DND-41 (cell line): ENCODE measurements around the gene NR1D2.

ENCODE experiments used
- ATAC-seq: fragments of 200-7000 bp; cut with Tn5 transposase; 3 replicates; pipeline ENCODE4 v1.9.1; 2021; ENCODE audit warnings: low read depth; ENCODE audit not compliant: insufficient read depth
- DNase-seq: peaks from one replicate; pipeline ENCODE4 v3.0.0-alpha.2; 2020
- H2AFZ ChIP-seq: 2 replicates; pipeline ENCODE4 v1.6.0; 2012; ENCODE audit warnings: low read depth, low read length
- H3K27ac ChIP-seq: 2 replicates; pipeline ENCODE4 v1.5.1; 2012; ENCODE audit warnings: low read length, inconsistent platforms
- H3K27me3 ChIP-seq: fragments of 200-600 bp; sonication (generic); 2 replicates; pipeline ENCODE4 v1.6.0; 2012; ENCODE audit warnings: low read length, mild to moderate bottlenecking, inconsistent platforms; ENCODE audit not compliant: insufficient read depth, poor library complexity
- H3K36me3 ChIP-seq: 2 replicates; pipeline ENCODE4 v1.5.1; 2012; ENCODE audit warnings: low read length, inconsistent platforms; ENCODE audit not compliant: insufficient read depth
- H3K4me1 ChIP-seq: 2 replicates; pipeline ENCODE4 v1.5.1; 2012; ENCODE audit warnings: mild to moderate bottlenecking, low read length; ENCODE audit not compliant: insufficient read depth
- H3K4me2 ChIP-seq: 2 replicates; pipeline ENCODE4 v1.6.0; 2012; ENCODE audit warnings: mild to moderate bottlenecking, moderate library complexity, low read length, inconsistent platforms; ENCODE audit not compliant: insufficient read depth
- H3K4me3 ChIP-seq, 2 experiments: fragments of 200-600 bp in 1 of 2; shearing (Covaris generic) in 1 of 2; 2 replicates each; pipeline ENCODE4 v1.5.1; 2012 to 2016; ENCODE audit warnings: inconsistent platforms in 2 of 2, low read length in 2 of 2, mild to moderate bottlenecking in 2 of 2, low read depth in 1 of 2, moderate library complexity in 1 of 2
- H3K79me2 ChIP-seq: 2 replicates; pipeline ENCODE4 v1.6.0; 2012; ENCODE audit warnings: low read length, inconsistent platforms; ENCODE audit not compliant: insufficient read depth
- H3K9ac ChIP-seq: 2 replicates; pipeline ENCODE4 v1.6.0; 2012; ENCODE audit warnings: low read depth, mild to moderate bottlenecking, inconsistent platforms, low read length, moderate library complexity
- H3K9me3 ChIP-seq: 2 replicates; pipeline ENCODE4 v1.5.1; 2012; ENCODE audit warnings: low read length, moderate library complexity, mild to moderate bottlenecking, inconsistent platforms; ENCODE audit not compliant: insufficient read depth, severe bottlenecking
- H4K20me1 ChIP-seq: 2 replicates; pipeline ENCODE4 v1.6.0; 2012; ENCODE audit warnings: low read length; ENCODE audit not compliant: insufficient read depth
- CTCF ChIP-seq: IDR thresholded peaks from 2 replicates; pipeline ENCODE4 v1.5.1; 2012; ENCODE audit warnings: borderline replicate concordance, low read length, moderate library complexity, mild to moderate bottlenecking; ENCODE audit not compliant: poor library complexity, severe bottlenecking; ENCODE audit errors: extremely low read depth
- EZH2 ChIP-seq: IDR thresholded peaks from 3 replicates; pipeline ENCODE4 v1.6.1; 2012; ENCODE audit warnings: borderline replicate concordance, low read depth, mild to moderate bottlenecking, moderate library complexity, low read length, inconsistent platforms; ENCODE audit not compliant: severe bottlenecking

The NR1D2 gene

GRCh38 chr3:23945663-23945912 lies 502 bp downstream of the NR1D2 start:
- Histone ChIP-seq H3K4me3 (peak overlapping the region in 1 of 2 experiments; percentile 92; a peak in 2 of 4 replicates), H3K36me3 (no peaks in the 10 kb centered on the region), H3K4me1 (peaks cover 29% of the 10 kb centered on the region), H3K4me2 (peak overlapping the region; percentile 85), H3K9ac (peak overlapping the region; percentile 71), H3K79me2 (peaks cover 18% of the 10 kb centered on the region; the same call in 1 of the 2 replicates), H4K20me1 (peaks cover 36% of the 10 kb centered on the region), H3K27me3 (peaks cover 23% of the 10 kb centered on the region), H3K27ac (no peak overlapping the region), H2AFZ (no peak overlapping the region), H3K9me3 (no peaks in the 10 kb centered on the region)
- DNase-seq (no peak), ATAC-seq (no peak)
- TF ChIP-seq EZH2 (no peak), CTCF (no peak)

- Histone ChIP-seq H3K9ac (peak overlapping the region; percentile 71), H2AFZ (peak overlapping the region; percentile 76), H3K36me3 (no peaks in the 10 kb centered on the region), H4K20me1 (peaks cover 37% of the 10 kb centered on the region), H3K27ac (peak overlapping the region; percentile 42), H3K27me3 (peaks cover 23% of the 10 kb centered on the region), H3K9me3 (no peaks in the 10 kb centered on the region), H3K79me2 (peaks cover 19% of the 10 kb centered on the region; the same call in 1 of the 2 replicates), H3K4me1 (peaks cover 29% of the 10 kb centered on the region), H3K4me3 (peak overlapping the region; percentile 43 to 92; a peak in 3 of 4 replicates), H3K4me2 (peak overlapping the region; percentile 85)
- DNase-seq (peak; percentile 97), ATAC-seq (peak; percentile 81)
- TF ChIP-seq EZH2 = no peak
- peak; percentile 12 for TF ChIP-seq CTCF
These were observed 1.0 kb downstream of the NR1D2 start for GRCh38 chr3:23945913-23946687.

- Histone ChIP-seq H4K20me1 (peaks cover 58% of the 10 kb centered on the region), H3K36me3 (no peaks in the 10 kb centered on the region), H3K9ac (no peak overlapping the region), H2AFZ (no peak overlapping the region), H3K27ac (no peak overlapping the region), H3K27me3 (peaks cover 12% of the 10 kb centered on the region), H3K4me3 (no peak overlapping the region), H3K4me2 (no peak overlapping the region), H3K4me1 (peaks cover 38% of the 10 kb centered on the region), H3K79me2 (peaks cover 29% of the 10 kb centered on the region), H3K9me3 (no peaks in the 10 kb centered on the region)
- TF ChIP-seq EZH2 (no peak), CTCF (no peak)
- ATAC-seq = no peak
- DNase-seq = no peak
These were observed 3.7 kb downstream of the NR1D2 start for GRCh38 chr3:23948761-23949160.

- TF ChIP-seq EZH2 = no peak
- no peak for TF ChIP-seq CTCF
- no peak overlapping the region for H2AFZ ChIP-seq
- DNase-seq = no peak
- H3K9ac ChIP-seq = no peak overlapping the region
- peaks cover 68% of the 10 kb centered on the region for H4K20me1 ChIP-seq
- no peaks in the 10 kb centered on the region for H3K9me3 ChIP-seq
- peak overlapping the region; percentile 44 for H3K4me2 ChIP-seq
- H3K27ac ChIP-seq = no peak overlapping the region
- H3K79me2 ChIP-seq = peaks cover 29% of the 10 kb centered on the region
- H3K4me1 ChIP-seq = peaks cover 33% of the 10 kb centered on the region
- ATAC-seq = no peak
- H3K27me3 ChIP-seq = peaks cover 2% of the 10 kb centered on the region
- H3K4me3 ChIP-seq = no peak overlapping the region
- no peaks in the 10 kb centered on the region for H3K36me3 ChIP-seq
These were observed 4.7 kb downstream of the NR1D2 start for GRCh38 chr3:23949784-23950183.
